ENCODE results near the gene PNCK.
"Not testable (repeated sequence)": the region's sequence is repeated elsewhere in the genome, so short reads cannot be mapped to it uniquely, and the experiment has no call there.

Gene PNCK

DNA sequence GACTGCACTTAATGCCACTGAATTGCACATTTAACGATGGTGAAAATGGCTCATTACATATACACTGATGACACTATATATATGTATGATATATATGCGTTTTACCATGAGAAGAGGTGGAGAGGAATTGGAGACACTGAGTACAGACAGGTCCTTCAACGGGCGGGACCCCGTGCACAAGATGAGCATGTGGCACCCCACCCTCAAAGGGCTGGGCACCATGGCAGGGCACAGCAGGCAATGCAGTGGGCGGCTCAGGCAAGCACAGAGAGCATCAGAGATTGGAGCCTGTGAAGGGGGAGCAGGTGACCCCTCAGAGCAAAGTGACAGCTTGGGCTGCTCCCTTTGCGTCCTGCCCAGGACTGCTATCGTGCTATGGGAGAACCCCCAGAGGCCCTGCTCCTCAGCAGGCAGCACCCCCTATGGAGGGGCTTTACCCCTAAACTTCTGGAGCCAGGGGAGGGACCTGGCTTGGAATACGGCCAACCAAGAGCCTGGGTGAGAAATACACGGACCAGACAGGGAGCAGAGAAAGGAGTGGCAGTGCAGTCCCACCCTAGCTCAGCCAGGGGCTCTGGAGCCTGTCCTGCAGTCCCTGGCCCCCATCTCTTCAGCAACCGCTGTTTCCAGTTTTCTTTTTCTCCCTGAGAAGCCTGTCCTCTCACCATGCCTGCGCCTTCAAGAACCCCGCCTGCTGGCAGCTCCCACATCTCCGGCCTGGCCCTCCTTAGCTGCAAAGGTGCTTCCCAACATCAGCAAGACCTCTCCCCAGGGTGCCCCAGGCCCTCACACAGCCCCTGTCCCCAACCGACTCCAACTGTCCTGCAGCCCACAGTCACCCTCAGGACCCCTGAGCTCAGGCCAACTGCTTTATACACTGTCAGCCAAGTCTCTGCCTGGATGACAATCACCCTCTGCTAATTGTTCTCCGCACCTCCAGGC is 24.6 kb upstream of the PNCK start:
- DNase-seq: no peak

DNA sequence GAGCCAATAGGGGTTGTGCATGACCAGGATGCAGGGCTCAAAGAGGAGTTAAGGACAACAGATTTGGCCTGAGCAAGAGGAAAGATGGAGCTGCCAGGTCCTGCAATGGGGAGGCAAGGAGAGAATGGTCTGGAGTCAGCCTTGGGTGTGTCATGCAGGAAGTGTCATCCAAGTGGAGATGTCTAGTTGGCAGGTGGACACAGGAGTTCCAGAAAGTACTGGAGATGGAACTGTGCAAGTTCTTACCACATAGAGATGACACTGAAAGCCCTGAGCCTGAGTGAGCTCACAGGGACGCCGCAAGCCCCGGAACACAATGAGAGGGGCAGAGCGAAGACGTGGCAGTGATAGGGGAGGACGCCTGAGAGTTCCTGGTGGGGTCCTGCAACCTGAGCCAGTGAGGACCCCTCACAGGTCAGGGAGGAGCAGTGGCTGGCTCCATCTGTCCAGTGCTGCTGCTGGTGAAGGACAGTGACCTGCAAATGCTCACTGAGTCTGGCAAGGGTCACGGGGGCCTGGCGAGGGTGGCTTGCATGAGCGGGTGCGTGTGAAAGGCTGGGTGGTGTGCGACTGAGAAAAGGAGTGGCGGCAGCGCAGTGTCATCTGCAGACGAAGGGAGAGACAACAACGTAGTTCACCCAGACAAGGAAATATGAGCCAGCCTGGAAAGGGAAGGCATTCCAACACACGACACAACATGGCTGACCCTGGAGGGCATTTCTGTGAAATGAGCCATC is 23.5 kb upstream of the PNCK start:
- DNase-seq: not testable (repeated sequence)

DNA sequence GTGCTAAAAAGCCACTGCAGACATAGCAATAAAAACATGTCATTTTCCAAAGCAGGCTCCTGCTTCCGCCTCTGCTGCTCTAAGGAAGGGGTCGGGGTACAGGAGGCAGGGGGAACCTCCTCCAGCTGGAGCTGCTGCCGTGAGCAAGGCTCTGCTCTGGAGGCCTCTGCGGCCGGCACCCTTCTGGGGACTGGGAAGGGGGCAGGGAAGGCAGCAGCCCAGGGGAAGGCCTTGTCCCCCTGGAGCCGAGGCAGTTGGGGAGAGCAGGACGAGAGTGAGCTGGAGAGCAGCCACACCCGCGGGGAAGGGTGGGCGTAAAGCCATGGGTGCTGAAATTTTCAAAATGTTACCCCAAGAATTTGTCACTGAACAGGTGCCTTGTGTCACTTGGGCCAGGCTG is 22.9 kb upstream of the PNCK start:
- DNase-seq: not testable (repeated sequence)

DNA sequence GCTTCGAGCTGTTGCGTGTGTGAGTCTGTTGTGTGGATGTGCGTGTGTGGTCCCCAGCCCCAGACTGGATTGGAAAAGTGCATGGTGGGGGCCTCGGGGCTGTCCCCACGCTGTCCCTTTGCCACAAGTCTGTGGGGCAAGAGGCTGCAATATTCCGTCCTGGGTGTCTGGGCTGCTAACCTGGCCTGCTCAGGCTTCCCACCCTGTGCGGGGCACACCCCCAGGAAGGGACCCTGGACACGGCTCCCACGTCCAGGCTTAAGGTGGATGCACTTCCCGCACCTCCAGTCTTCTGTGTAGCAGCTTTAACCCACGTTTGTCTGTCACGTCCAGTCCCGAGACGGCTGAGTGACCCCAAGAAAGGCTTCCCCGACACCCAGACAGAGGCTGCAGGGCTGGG is 22.5 kb upstream of the PNCK start:
- no peak for DNase-seq

DNA sequence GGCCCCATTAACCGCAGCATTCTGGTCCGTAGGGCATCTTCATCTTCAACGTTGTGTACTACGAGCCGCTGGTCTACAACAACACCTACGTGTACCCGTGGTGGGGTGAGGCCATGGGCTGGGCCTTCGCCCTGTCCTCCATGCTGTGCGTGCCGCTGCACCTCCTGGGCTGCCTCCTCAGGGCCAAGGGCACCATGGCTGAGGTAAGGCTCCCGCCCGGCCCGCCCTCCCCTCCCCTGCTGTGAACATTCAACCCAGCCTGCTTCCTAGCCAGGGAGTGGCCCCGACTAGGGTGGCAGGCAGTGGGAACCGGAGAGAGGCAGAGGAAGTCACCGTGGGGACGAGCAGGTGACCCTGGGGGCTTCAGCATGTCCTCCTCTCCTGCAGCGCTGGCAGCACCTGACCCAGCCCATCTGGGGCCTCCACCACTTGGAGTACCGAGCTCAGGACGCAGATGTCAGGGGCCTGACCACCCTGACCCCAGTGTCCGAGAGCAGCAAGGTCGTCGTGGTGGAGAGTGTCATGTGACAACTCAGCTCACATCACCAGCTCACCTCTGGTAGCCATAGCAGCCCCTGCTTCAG is 21.2 kb upstream of the PNCK start:
- DNase-seq: no peak

GRCh38 chrX:153694256-153694655 is 20.6 kb upstream of the PNCK start:
- not testable (repeated sequence) for DNase-seq

- no peak for DNase-seq
These were observed 19.8 kb upstream of the PNCK start for GRCh38 chrX:153693216-153694086.

- no peak for DNase-seq
These were observed 19.1 kb upstream of the PNCK start for GRCh38 chrX:153692611-153693156.

- no peak for DNase-seq
These were observed 18.4 kb upstream of the PNCK start for GRCh38 chrX:153692003-153692402.

GRCh38 chrX:153691032-153691827 is 17.6 kb upstream of the PNCK start:
- not testable (repeated sequence) for DNase-seq

DNA sequence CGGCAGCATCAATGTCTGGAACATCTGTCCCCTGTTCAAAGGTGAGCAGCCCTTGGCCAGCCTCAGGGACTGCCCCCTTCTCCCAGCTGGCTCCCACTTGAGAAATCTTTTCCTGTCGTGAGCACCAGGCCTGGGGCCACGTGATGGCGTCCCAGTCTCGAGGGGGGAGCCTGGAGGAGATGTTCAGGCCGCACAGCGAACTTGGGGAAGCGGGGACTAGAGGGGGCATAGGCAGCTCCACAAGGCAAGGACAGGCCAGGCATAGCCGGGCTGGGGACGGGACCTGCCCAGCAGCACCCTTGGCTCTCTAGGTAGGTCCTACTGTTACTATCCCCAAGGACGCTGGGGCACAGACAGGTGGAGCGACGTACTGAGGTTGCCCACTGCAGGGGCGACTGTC is 16.9 kb upstream of the PNCK start:
- DNase-seq: no peak

GRCh38 chrX:153689654-153690465 is 16.2 kb upstream of the PNCK start:
- no peak for DNase-seq

GRCh38 chrX:153688911-153689590 is 15.4 kb upstream of the PNCK start:
- DNase-seq: no peak

DNA sequence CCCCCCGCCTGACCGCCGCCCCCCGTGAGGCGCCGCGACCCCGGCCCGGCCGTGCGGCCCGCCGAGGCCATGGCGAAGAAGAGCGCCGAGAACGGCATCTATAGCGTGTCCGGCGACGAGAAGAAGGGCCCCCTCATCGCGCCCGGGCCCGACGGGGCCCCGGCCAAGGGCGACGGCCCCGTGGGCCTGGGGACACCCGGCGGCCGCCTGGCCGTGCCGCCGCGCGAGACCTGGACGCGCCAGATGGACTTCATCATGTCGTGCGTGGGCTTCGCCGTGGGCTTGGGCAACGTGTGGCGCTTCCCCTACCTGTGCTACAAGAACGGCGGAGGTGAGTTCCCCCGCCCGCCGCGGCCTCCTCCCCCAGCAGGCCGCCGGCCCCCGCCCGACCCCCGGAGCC is 14.9 kb upstream of the PNCK start:
- DNase-seq: no peak

DNA sequence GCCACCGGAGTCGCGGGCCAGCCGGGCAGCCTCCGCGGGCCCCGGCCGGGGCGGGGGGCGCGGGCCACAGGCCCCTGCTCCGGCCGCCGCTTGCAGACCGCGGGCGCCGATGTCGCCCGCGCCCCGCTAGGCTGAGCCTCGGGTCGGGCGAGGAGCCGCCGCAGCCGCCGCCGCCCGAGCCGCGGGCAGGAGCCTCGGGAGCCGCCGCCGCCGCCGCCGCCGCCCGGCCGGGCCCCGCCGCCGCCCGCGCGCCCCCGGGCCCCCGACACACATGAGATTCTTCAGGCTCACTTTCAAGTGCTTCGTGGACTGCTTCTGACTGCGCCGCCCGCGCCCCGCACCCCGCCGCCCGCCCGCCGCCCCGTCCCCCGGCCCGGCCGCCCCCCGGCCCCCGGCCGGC is 14.5 kb upstream of the PNCK start:
- no peak for DNase-seq

GRCh38 chrX:153687121-153688039 is 13.8 kb upstream of the PNCK start, which contains the start of gene SLC6A8:
TSS of gene SLC6A8 (plus strand) at chrX:153687926. CDS start at chrX:153688575, 649 bp downstream.
- DNase-seq: no peak

- no peak for DNase-seq
These were observed 13.1 kb upstream of the PNCK start for GRCh38 chrX:153686711-153687110.
